HG02759 (cell line): ENCODE measurements around the gene POP7.

Experiments used
- ATAC-seq: cut with Tn5 transposase; IDR thresholded peaks from one replicate; pipeline ENCODE4 v1.9.1; 2021; ENCODE audit warnings: mild to moderate bottlenecking, moderate library complexity; ENCODE audit not compliant: unreplicated experiment

The POP7 gene

GRCh38 chr7:100678291-100678984 lies 27.5 kb upstream of the POP7 start:
- no peak for ATAC-seq

GRCh38 chr7:100679129-100679926 lies 26.6 kb upstream of the POP7 start:
- no peak for ATAC-seq

- ATAC-seq = no peak
These were observed 25.9 kb upstream of the POP7 start for GRCh38 chr7:100679927-100680575.

- no peak for ATAC-seq
These were observed 25.2 kb upstream of the POP7 start for GRCh38 chr7:100680576-100681271.

GRCh38 chr7:100681491-100682227 lies 24.3 kb upstream of the POP7 start:
- no peak for ATAC-seq

- no peak for ATAC-seq
These were observed 23.6 kb upstream of the POP7 start for GRCh38 chr7:100682228-100682741.

- no peak for ATAC-seq
These were observed 22.8 kb upstream of the POP7 start for GRCh38 chr7:100682991-100683658.

GRCh38 chr7:100683659-100684533 lies 22.0 kb upstream of the POP7 start:
- ATAC-seq = no peak

- no peak for ATAC-seq
These were observed 21.3 kb upstream of the POP7 start for GRCh38 chr7:100684534-100685042.

GRCh38 chr7:100685049-100685605 lies 20.8 kb upstream of the POP7 start:
- no peak for ATAC-seq

GRCh38 chr7:100685631-100686145 lies 20.2 kb upstream of the POP7 start:
- ATAC-seq = no peak

GRCh38 chr7:100686201-100686821 lies 19.6 kb upstream of the POP7 start:
- no peak for ATAC-seq

GRCh38 chr7:100686822-100687211 lies 19.1 kb upstream of the POP7 start:
- no peak for ATAC-seq

- no peak for ATAC-seq
These were observed 18.7 kb upstream of the POP7 start for GRCh38 chr7:100687261-100687660.

- ATAC-seq = no peak
These were observed 18.1 kb upstream of the POP7 start for GRCh38 chr7:100687751-100688300.

GRCh38 chr7:100688326-100688860 lies 17.5 kb upstream of the POP7 start:
- ATAC-seq = no peak
